Pancreas (tissue), 10 donors: ENCODE data around the gene NRIP2. TPM values are rescaled to one million over a fixed set of nuclear protein-coding genes. Genes with fewer than 3 reads are reported as not detected.

Source experiments
- ATAC-seq, 4 donors: fragments of 200-7000 bp; cut with Tn5 transposase; one replicate each; pipeline versions ENCODE4 v1.8.0 to v1.9.1; 2020; ENCODE audit warnings: mild to moderate bottlenecking in 4 of 4, moderate library complexity in 4 of 4
- DNase-seq, 6 donors: peaks; one replicate each; pipeline ENCODE4 v3.0.0-alpha.2; 2020
- FAIRE-seq: peaks from 2 replicates; lab custom pipeline; 2012; peaks lifted over from hg19 to GRCh38; lab: Jason Lieb, UNC
- H3K27ac ChIP-seq, 4 donors: fragments of 200-600 bp; sonication (generic); 1 replicate in 3 of 4; 2 replicates in 1 of 4; pipeline versions ENCODE4 v1.5.0 to v1.8.0; 2020
- H3K27me3 ChIP-seq, 4 donors: fragments of 200-600 bp; one replicate each; pipeline ENCODE4 v1.8.0; 2021
- H3K36me3 ChIP-seq, 3 donors: fragments of 200-600 bp; sonication (generic) in 1 of 3; one replicate each; pipeline versions ENCODE4 v1.5.0 to v1.8.0; 2020 to 2021
- H3K4me1 ChIP-seq, 3 donors: fragments of 200-600 bp; one replicate each; pipeline ENCODE4 v1.8.0; 2021
- H3K4me3 ChIP-seq, 4 donors: fragments of 200-600 bp; sonication (generic) in 2 of 4; one replicate each; pipeline versions ENCODE4 v1.5.0 to v1.8.0; 2020 to 2021
- H3K9me3 ChIP-seq, 4 donors: fragments of 200-600 bp; one replicate each; pipeline ENCODE4 v1.8.0; 2021
- WGBS, 2 donors: extraction: QIAGEN DNeasy Blood & Tissue Kit; methylation state at CpG; one replicate each; pipeline ENCODE4 v1.1.7; 2013; 5-methylcytosine and 5-hydroxymethylcytosine counted together
- intact Hi-C, 3 donors: fragments of 100-400 bp; cut with DNase I; formaldehyde crosslinking; loops; one replicate each; pipeline versions ENCODE4 v1.11.1 to v1.14.2; 2022
- polyA plus RNA-seq, 2 donors: library from polyadenylated mRNA; stranded (reverse); fragments of 200-250 nt; gene quantifications; one replicate each; pipeline ENCODE4 v1.2.3, GENCODE V29; 2013
- total RNA-seq, 6 donors: library from RNA; stranded (reverse); fragmentation: NEBNext Ultra II Directional in 4 of 6; extraction: Animal tissue kit (Norgen Biotek cat#: 25700) in 4 of 6; gene quantifications; one replicate each; pipeline versions ENCODE4 v1.2.1 to v1.2.4, GENCODE V29; 2021 to 2023
- TF ChIP-seq, protein P1 (sequence below), 4 donors: fragments of 200-600 bp; sonication (generic) in 3 of 4; IDR thresholded peaks; one replicate each; pipeline versions ENCODE4 v1.5.0 to v1.8.0; 2021; ENCODE audit warnings: antibody characterized with exemption in 4 of 4
- donor health status: healthy with polysubstance abuse.
- donor health status: DM: no; HTN: no; CAD: no; lungs with moderate emphysema.
- donor health status: DM: no; HTN: no; CAD: no.
- donor health status: control.
- donor health status: control.
- donor health status: Bipolar disorder and iron deficiency.
- donor health status: DM: yes; HTN: yes; CAD: no.
- donor health status: DM: no; HTN: no; CAD: no.
- donor health status: DM: no; HTN: no; CAD: no.
- donor health status: DM: yes; HTN: yes; CAD: no.

The NRIP2 gene
- total and polyA plus RNA-seq, 8 donors, result 0.13 to 1.2 (median 0.56) TPM

DNA sequence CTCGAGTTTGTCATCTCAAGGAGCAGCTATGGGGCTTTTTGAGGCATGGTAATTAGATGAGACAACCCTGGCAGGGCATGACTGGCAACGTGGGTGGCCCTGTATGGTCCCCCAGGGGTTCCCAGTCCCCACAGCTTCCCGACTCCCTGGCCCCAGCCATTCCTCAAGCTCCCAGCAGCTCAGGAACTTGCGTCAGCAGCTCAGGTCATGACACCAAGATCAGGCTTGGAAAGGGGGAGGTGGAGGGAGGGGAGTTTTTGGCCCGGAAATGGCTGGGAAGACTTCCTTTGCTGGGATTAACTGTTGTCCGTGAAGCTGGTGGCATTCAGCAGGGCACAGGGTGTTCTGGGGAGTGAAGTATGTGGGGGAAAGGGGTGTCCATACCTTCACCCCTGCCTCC is 10.4 kb upstream of the NRIP2 start:
- Histone ChIP-seq H3K9me3 (no peaks in the 10 kb centered on the region), H3K4me1 (no peaks in the 10 kb centered on the region), H3K36me3 (peaks cover 0 to 4% (median 0%) of the 10 kb centered on the region in 3 donors), H3K27me3 (no peaks in the 10 kb centered on the region), H3K27ac (no peak overlapping the region), H3K4me3 (no peak overlapping the region)
- 59 to 63% methylated on average over 6 of the region's 6 CpGs for WGBS, 2 donors
- intact Hi-C loops, result no loop called here
- FAIRE-seq (no peak), DNase-seq (no peak), ATAC-seq (peak in 1 of 4 donors; percentile 40)
- TF ChIP-seq, protein P1, sequence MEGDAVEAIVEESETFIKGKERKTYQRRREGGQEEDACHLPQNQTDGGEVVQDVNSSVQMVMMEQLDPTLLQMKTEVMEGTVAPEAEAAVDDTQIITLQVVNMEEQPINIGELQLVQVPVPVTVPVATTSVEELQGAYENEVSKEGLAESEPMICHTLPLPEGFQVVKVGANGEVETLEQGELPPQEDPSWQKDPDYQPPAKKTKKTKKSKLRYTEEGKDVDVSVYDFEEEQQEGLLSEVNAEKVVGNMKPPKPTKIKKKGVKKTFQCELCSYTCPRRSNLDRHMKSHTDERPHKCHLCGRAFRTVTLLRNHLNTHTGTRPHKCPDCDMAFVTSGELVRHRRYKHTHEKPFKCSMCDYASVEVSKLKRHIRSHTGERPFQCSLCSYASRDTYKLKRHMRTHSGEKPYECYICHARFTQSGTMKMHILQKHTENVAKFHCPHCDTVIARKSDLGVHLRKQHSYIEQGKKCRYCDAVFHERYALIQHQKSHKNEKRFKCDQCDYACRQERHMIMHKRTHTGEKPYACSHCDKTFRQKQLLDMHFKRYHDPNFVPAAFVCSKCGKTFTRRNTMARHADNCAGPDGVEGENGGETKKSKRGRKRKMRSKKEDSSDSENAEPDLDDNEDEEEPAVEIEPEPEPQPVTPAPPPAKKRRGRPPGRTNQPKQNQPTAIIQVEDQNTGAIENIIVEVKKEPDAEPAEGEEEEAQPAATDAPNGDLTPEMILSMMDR (IDR thresholded peaks at IDR 0.05), result no peak

DNA sequence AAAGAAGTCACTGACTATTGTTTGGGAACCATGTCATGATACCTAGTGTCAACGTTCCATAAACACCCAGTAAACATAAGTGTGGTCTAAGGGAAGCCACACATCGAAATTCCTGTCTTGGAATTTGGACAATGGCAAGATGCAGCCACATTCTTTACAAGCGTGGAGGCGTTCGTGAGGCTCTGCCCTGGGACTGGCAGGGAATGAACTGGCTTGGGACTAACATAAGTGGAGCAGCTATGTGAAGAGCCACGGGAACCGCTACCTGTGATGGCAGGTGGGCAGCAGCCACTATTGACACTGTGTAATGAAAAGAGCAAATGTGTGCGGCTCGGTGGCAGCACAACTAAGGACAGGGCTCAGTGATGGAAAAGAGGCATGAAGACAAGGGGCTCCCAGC is 10.0 kb upstream of the NRIP2 start:
- ATAC-seq (no peak), FAIRE-seq (no peak), DNase-seq (no peak)
- no peaks in the 10 kb centered on the region for H3K9me3 ChIP-seq
- peaks cover 0 to 4% (median 0%) of the 10 kb centered on the region in 3 donors for H3K36me3 ChIP-seq
- TF ChIP-seq, protein P1 (IDR thresholded peaks at IDR 0.05), result no peak
- WGBS, 2 donors, result 67 to 69% methylated on average over 9 of the region's 9 CpGs
- intact Hi-C loops, result no loop called here
- no peaks in the 10 kb centered on the region for H3K4me1 ChIP-seq
- H3K27ac ChIP-seq, result no peak overlapping the region
- H3K4me3 ChIP-seq, result no peak overlapping the region
- H3K27me3 ChIP-seq, result no peaks in the 10 kb centered on the region

DNA sequence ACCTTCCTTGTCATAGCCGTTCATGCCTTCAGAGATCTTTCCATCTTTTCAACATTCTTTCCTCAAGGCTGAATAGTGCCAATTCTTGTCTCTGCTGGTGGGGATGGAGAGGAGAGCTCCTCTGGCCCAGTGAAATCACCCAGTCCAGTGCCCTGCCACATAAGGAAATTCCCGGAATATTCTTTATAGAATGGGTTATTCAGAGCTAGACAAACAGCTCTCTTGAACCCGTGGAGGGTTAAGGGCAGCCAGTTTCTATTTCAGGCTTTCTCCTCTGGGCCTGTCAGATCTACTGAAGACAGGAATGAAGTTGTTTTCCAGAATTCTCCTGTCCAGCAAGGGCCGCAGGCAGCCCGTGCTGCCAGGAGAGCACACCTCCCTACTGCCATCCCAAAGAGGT is 8.1 kb upstream of the NRIP2 start:
- FAIRE-seq (no peak), ATAC-seq (no peak)
- no peak overlapping the region for H3K27ac ChIP-seq

DNA sequence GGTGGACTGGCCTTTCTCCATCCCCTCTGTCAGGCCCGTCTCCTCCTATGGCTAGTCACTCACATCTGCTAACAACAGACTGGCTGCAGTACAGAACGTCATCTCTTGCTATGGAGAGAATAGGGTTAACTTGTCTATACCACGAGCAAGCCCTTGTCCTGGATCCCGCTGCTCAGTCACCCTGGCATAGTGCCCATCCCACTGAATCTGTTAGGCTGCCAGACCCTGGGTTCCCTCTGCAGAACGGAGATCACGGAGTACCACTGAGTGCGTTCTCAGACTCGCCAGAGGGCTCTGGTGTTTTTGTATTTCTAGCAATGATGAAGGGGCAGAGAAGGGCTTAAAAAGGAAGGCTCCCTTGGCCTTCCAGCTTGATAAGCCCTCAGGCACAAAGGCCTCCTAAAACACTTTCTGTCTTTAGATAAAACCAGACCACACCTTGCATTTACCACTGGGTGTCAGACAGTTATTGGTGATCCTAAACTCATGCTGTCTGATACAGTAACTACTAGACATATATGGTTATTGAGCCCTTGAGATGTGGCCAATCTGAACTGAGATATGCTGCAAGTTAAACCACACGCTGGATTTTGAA is 6.3 kb upstream of the NRIP2 start:
- H3K36me3 ChIP-seq, result peaks cover 0 to 4% (median 0%) of the 10 kb centered on the region in 3 donors
- H3K27ac ChIP-seq, result no peak overlapping the region
- no peaks in the 10 kb centered on the region for H3K4me1 ChIP-seq
- no peak for FAIRE-seq
- ATAC-seq, result no peak
- H3K9me3 ChIP-seq, result no peaks in the 10 kb centered on the region
- no peak for DNase-seq
- no peak overlapping the region for H3K4me3 ChIP-seq
- WGBS, 2 donors, result 68 to 80% methylated on average over 9 of the region's 9 CpGs
- no peaks in the 10 kb centered on the region for H3K27me3 ChIP-seq
- TF ChIP-seq, protein P1 (IDR thresholded peaks at IDR 0.05), result no peak
- intact Hi-C loops, result no loop called here

More for the DNA sequence above, 8.1 kb upstream of the NRIP2 start:
- Histone ChIP-seq H3K36me3 (peaks cover 0 to 4% (median 0%) of the 10 kb centered on the region in 3 donors), H3K27me3 (no peaks in the 10 kb centered on the region), H3K4me1 (no peaks in the 10 kb centered on the region), H3K9me3 (no peaks in the 10 kb centered on the region), H3K4me3 (no peak overlapping the region)
- intact Hi-C loops, result no loop called here
- TF ChIP-seq, protein P1 (IDR thresholded peaks at IDR 0.05), result no peak
- 81 to 83% methylated on average over 5 of the region's 5 CpGs for WGBS, 2 donors
- no peak for DNase-seq

DNA sequence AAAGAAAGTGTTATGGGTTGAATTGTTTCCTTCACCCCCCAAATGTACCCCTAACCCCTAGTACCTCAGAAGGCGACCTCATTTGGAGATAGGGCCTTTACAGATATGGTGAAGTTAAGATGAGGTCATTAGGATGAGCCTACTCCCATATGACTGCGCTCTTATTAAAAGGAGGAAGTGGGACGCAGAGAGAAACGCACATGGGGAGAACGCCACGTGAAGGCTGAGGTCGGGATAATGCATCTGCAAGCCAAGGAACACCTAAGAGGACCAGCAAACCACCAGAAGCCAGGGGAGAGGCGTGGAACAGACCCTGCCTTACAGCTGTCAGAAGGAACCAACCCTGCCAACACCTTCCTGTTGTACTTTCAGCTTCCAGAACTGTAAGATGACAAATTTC is 1.7 kb upstream of the NRIP2 start:
- intact Hi-C loops, result no loop called here
- FAIRE-seq (no peak), ATAC-seq (no peak), DNase-seq (no peak)
- no peaks in the 10 kb centered on the region for H3K27me3 ChIP-seq
- no peaks in the 10 kb centered on the region for H3K4me1 ChIP-seq
- TF ChIP-seq, protein P1 (IDR thresholded peaks at IDR 0.05), result no peak
- no peaks in the 10 kb centered on the region for H3K9me3 ChIP-seq
- H3K4me3 ChIP-seq, result no peak overlapping the region
- no peak overlapping the region for H3K27ac ChIP-seq
- WGBS, 2 donors, result 85 to 87% methylated on average over 8 of the region's 8 CpGs
- no peaks in the 10 kb centered on the region for H3K36me3 ChIP-seq
